Activated naive CD8-positive, alpha-beta T cell treated with anti-CD3 and anti-CD28 coated beads, Interleukin-2, amount 10 ng/mL, durations not matched to agents 7 days and 5 days (primary cell): ENCODE data around the gene PDZD7. TPM values are rescaled to one million over a fixed set of nuclear protein-coding genes. Genes with fewer than 3 reads are reported as not detected.

ENCODE experiments used
- ATAC-seq: fragments of 150-1000 bp; cut with Tn5 transposase; one replicate; pipeline ENCODE4 v1.10.0; 2021; ENCODE audit warnings: low read depth, moderate library complexity
- POLR2A ChIA-PET: fragments of 350-600 bp; sonication (Branson Sonifier 250); formaldehyde crosslinking; loops from one replicate; lab custom pipeline; 2021; ENCODE audit warnings: antibody characterized with exemption; lab: Charles Lee
- DNase-seq: peaks from one replicate; pipeline ENCODE4 v3.0.0; 2021
- H3K27ac Mint-ChIP-seq: one replicate; pipeline ENCODE4 v1.8.0; 2022; ENCODE audit warnings: mild to moderate bottlenecking, mixed read lengths
- H3K27me3 Mint-ChIP-seq: one replicate; pipeline ENCODE4 v1.8.0; 2022; ENCODE audit warnings: mild to moderate bottlenecking, moderate library complexity, mixed read lengths
- H3K36me3 Mint-ChIP-seq: one replicate; pipeline ENCODE4 v1.8.0; 2021; ENCODE audit warnings: mild to moderate bottlenecking, mixed read lengths
- H3K4me1 Mint-ChIP-seq: one replicate; pipeline ENCODE4 v1.8.0; 2021; ENCODE audit warnings: mixed read lengths
- H3K4me3 Mint-ChIP-seq: one replicate; pipeline ENCODE4 v1.8.0; 2022; ENCODE audit warnings: mild to moderate bottlenecking, moderate library complexity, mixed read lengths
- H3K9me3 Mint-ChIP-seq: one replicate; pipeline ENCODE4 v1.8.0; 2021; ENCODE audit warnings: mixed read lengths
- total RNA-seq, 2 experiments: library from RNA; stranded (reverse); gene quantifications; one replicate each; pipeline ENCODE4 v1.2.3, GENCODE V29; 2021

The PDZD7 gene
- total RNA-seq, 2 experiments from 2014 or later: 1.1 to 1.4 TPM

GRCh38 chr10:101018600-101019439 is 12.1 kb downstream of the PDZD7 start:
- H3K4me1 Mint-ChIP-seq: peaks cover 10% of the 10 kb centered on the region
- POLR2A ChIA-PET: interaction anchor here (0.6 to 1.9 kb wide), 2 partner anchors 16 to 20 kb away, joined by 4 to 6 read pairs; no protein-coding TSS in a partner anchor
- peaks cover 45% of the 10 kb centered on the region for H3K27me3 Mint-ChIP-seq
- ATAC-seq (peak; percentile 89), DNase-seq (peak; percentile 85)
- no peak overlapping the region for H3K4me3 Mint-ChIP-seq
- no peaks in the 10 kb centered on the region for H3K9me3 Mint-ChIP-seq
- no peaks in the 10 kb centered on the region for H3K36me3 Mint-ChIP-seq
- no peak overlapping the region for H3K27ac Mint-ChIP-seq

- Mint-ChIP-seq H3K36me3 (no peaks in the 10 kb centered on the region), H3K4me3 (no peak overlapping the region), H3K9me3 (no peaks in the 10 kb centered on the region), H3K27me3 (peaks cover 45% of the 10 kb centered on the region), H3K27ac (no peak overlapping the region), H3K4me1 (peaks cover 12% of the 10 kb centered on the region)
- ATAC-seq (no peak), DNase-seq (no peak)
- POLR2A ChIA-PET: interaction anchor here (1.9 kb wide), 1 partner anchor 20 kb away, joined by 6 read pairs; no protein-coding TSS in a partner anchor
These were observed 12.8 kb downstream of the PDZD7 start for GRCh38 chr10:101018118-101018599.

- Mint-ChIP-seq H3K27ac (no peak overlapping the region), H3K4me3 (no peak overlapping the region), H3K36me3 (no peaks in the 10 kb centered on the region), H3K9me3 (no peaks in the 10 kb centered on the region), H3K27me3 (peaks cover 43% of the 10 kb centered on the region), H3K4me1 (peaks cover 14% of the 10 kb centered on the region)
- ATAC-seq (no peak), DNase-seq (no peak)
- POLR2A ChIA-PET: interaction anchor here (1.0 to 3.4 kb wide), 2 partner anchors 14 to 19 kb away, joined by 3 to 15 read pairs; partner anchors contain the start of genes PDZD7 and SFXN3
These were observed 14.1 kb downstream of the PDZD7 start for GRCh38 chr10:101016814-101017213.

GRCh38 chr10:101015582-101015973 is 15.4 kb downstream of the PDZD7 start:
- Mint-ChIP-seq H3K9me3 (no peaks in the 10 kb centered on the region), H3K4me1 (peaks cover 14% of the 10 kb centered on the region), H3K27me3 (peaks cover 37% of the 10 kb centered on the region), H3K4me3 (no peak overlapping the region), H3K27ac (no peak overlapping the region), H3K36me3 (no peaks in the 10 kb centered on the region)
- ATAC-seq (no peak), DNase-seq (no peak)
- POLR2A ChIA-PET: interaction anchor here (0.9 to 3.4 kb wide), 2 partner anchors 15 to 18 kb away, joined by 3 to 15 read pairs; partner anchors contain the start of genes PDZD7 and SFXN3

GRCh38 chr10:101014966-101015581 is 15.9 kb downstream of the PDZD7 start:
- Mint-ChIP-seq H3K27me3 (peaks cover 37% of the 10 kb centered on the region), H3K4me3 (no peak overlapping the region), H3K9me3 (no peaks in the 10 kb centered on the region), H3K36me3 (no peaks in the 10 kb centered on the region), H3K27ac (no peak overlapping the region), H3K4me1 (peaks cover 14% of the 10 kb centered on the region)
- ATAC-seq: no peak
- no peak for DNase-seq
- POLR2A ChIA-PET: interaction anchor here (0.9 to 3.4 kb wide), 4 partner anchors 11 to 17 kb away, joined by 3 to 15 read pairs (median 4); partner anchors contain the start of genes PDZD7 and SFXN3

- DNase-seq (peak; percentile 84), ATAC-seq (no peak)
- Mint-ChIP-seq H3K27me3 (peaks cover 31% of the 10 kb centered on the region), H3K4me1 (peaks cover 13% of the 10 kb centered on the region), H3K9me3 (no peaks in the 10 kb centered on the region), H3K4me3 (no peak overlapping the region), H3K27ac (no peak overlapping the region), H3K36me3 (no peaks in the 10 kb centered on the region)
- POLR2A ChIA-PET: interaction anchor here (1.0 to 3.4 kb wide), 3 partner anchors 12 to 18 kb away, joined by 3 to 15 read pairs (median 4); no protein-coding TSS in a partner anchor
These were observed 16.6 kb downstream of the PDZD7 start for GRCh38 chr10:101014230-101014884.

GRCh38 chr10:101013365-101013825 is 17.5 kb downstream of the PDZD7 start:
- no peak overlapping the region for H3K27ac Mint-ChIP-seq
- ATAC-seq: no peak
- DNase-seq: no peak
- no peaks in the 10 kb centered on the region for H3K36me3 Mint-ChIP-seq
- no peaks in the 10 kb centered on the region for H3K9me3 Mint-ChIP-seq
- peaks cover 10% of the 10 kb centered on the region for H3K4me1 Mint-ChIP-seq
- POLR2A ChIA-PET: interaction anchor here (3.4 kb wide), 1 partner anchor 16 kb away, joined by 15 read pairs; no protein-coding TSS in a partner anchor
- H3K4me3 Mint-ChIP-seq: no peak overlapping the region
- peaks cover 28% of the 10 kb centered on the region for H3K27me3 Mint-ChIP-seq

GRCh38 chr10:101012525-101013364 is 18.2 kb downstream of the PDZD7 start:
- POLR2A ChIA-PET: no interaction called here

GRCh38 chr10:101011517-101012423 is 19.2 kb downstream of the PDZD7 start:
- Mint-ChIP-seq H3K36me3 (no peaks in the 10 kb centered on the region), H3K4me3 (no peak overlapping the region)
- no peak for DNase-seq

More at GRCh38 chr10:101012525-101013364, 18.2 kb downstream of the PDZD7 start:
- ATAC-seq (peak; percentile 91), DNase-seq (peak; percentile 79)
- Mint-ChIP-seq H3K27me3 (peaks cover 23% of the 10 kb centered on the region), H3K27ac (no peak overlapping the region), H3K4me1 (peaks cover 9% of the 10 kb centered on the region), H3K36me3 (no peaks in the 10 kb centered on the region), H3K4me3 (no peak overlapping the region), H3K9me3 (no peaks in the 10 kb centered on the region)

GRCh38 chr10:101010329-101010728 is 20.6 kb downstream of the PDZD7 start:
- no peaks in the 10 kb centered on the region for H3K9me3 Mint-ChIP-seq
- POLR2A ChIA-PET: no interaction called here

More at GRCh38 chr10:101011517-101012423, 19.2 kb downstream of the PDZD7 start:
- H3K27me3 Mint-ChIP-seq: peaks cover 14% of the 10 kb centered on the region
- ATAC-seq: no peak
- POLR2A ChIA-PET: interaction anchor here (0.6 kb wide), 1 partner anchor 534 kb away, joined by 4 read pairs; no protein-coding TSS in a partner anchor
- H3K4me1 Mint-ChIP-seq: peaks cover 9% of the 10 kb centered on the region
- H3K9me3 Mint-ChIP-seq: no peaks in the 10 kb centered on the region
- no peak overlapping the region for H3K27ac Mint-ChIP-seq

GRCh38 chr10:101008823-101009423 is 22.0 kb downstream of the PDZD7 start:
- H3K27ac Mint-ChIP-seq: no peak overlapping the region
- H3K4me1 Mint-ChIP-seq: peaks cover 4% of the 10 kb centered on the region

More at GRCh38 chr10:101010329-101010728, 20.6 kb downstream of the PDZD7 start:
- ATAC-seq: no peak
- H3K27ac Mint-ChIP-seq: no peak overlapping the region
- no peaks in the 10 kb centered on the region for H3K36me3 Mint-ChIP-seq
- no peak for DNase-seq
- H3K4me1 Mint-ChIP-seq: peaks cover 8% of the 10 kb centered on the region
- H3K4me3 Mint-ChIP-seq: no peak overlapping the region
- H3K27me3 Mint-ChIP-seq: peaks cover 4% of the 10 kb centered on the region

More at GRCh38 chr10:101008823-101009423, 22.0 kb downstream of the PDZD7 start:
- Mint-ChIP-seq H3K27me3 (no peaks in the 10 kb centered on the region), H3K4me3 (no peak overlapping the region), H3K9me3 (no peaks in the 10 kb centered on the region), H3K36me3 (no peaks in the 10 kb centered on the region)
- ATAC-seq (no peak), DNase-seq (no peak)
- POLR2A ChIA-PET: interaction anchor here (0.5 kb wide), 1 partner anchor 75 kb away, joined by 4 read pairs; no protein-coding TSS in a partner anchor
